HS-5 (cell line): ENCODE results near the gene DYTN.
"Not testable (repeated sequence)": the region's sequence is repeated elsewhere in the genome, so short reads cannot be mapped to it uniquely, and the experiment has no call there.

Experiments used
- DNase-seq: peaks from one replicate; pipeline ENCODE4 v3.0.0-alpha.2; 2012; ENCODE audit warnings: low read depth

The DYTN gene

GRCh38 chr2:206718296-206718695 is at the start of gene DYTN:
Gene DYTN (minus strand): TSS chr2:206718396. CDS start chr2:206718279, 117 bp downstream.
- no peak for DNase-seq

GRCh38 chr2:206766057-206766930 is 48.1 kb upstream of the DYTN start:
- no peak for DNase-seq

- peak; percentile 98 for DNase-seq
These were observed 47.3 kb upstream of the DYTN start, which contains the start of the genes FASTKD2 and MDH1B for GRCh38 chr2:206765242-206766056. Gene FASTKD2 (plus strand): TSS chr2:206765606. CDS start chr2:206766694, 1,088 bp downstream. Gene MDH1B (minus strand): TSS chr2:206765328. CDS start chr2:206765271, 57 bp downstream.

GRCh38 chr2:206764673-206765241 is 46.6 kb upstream of the DYTN start:
- DNase-seq = no peak

- no peak for DNase-seq
These were observed 38.6 kb upstream of the DYTN start for GRCh38 chr2:206756816-206757215.

- no peak for DNase-seq
These were observed 22.6 kb upstream of the DYTN start for GRCh38 chr2:206740800-206741199.

- DNase-seq = no peak
These were observed 21.1 kb upstream of the DYTN start for GRCh38 chr2:206739271-206739670.

GRCh38 chr2:206736935-206737334 is 18.7 kb upstream of the DYTN start:
- DNase-seq = no peak

- DNase-seq = no peak
These were observed 15.1 kb upstream of the DYTN start for GRCh38 chr2:206733341-206733740.

- no peak for DNase-seq
These were observed 10.3 kb upstream of the DYTN start for GRCh38 chr2:206728277-206729199.

GRCh38 chr2:206727287-206727686 is 9.1 kb upstream of the DYTN start:
- DNase-seq = no peak

- DNase-seq = no peak
These were observed 5.1 kb upstream of the DYTN start for GRCh38 chr2:206723288-206723687.

- no peak for DNase-seq
These were observed 3.2 kb upstream of the DYTN start for GRCh38 chr2:206721256-206721920.

GRCh38 chr2:206716623-206717022 is 1.6 kb downstream of the DYTN start:
- DNase-seq = no peak

GRCh38 chr2:206715183-206715582 is 3.0 kb downstream of the DYTN start:
- not testable (repeated sequence) for DNase-seq

GRCh38 chr2:206713746-206714145 is 4.5 kb downstream of the DYTN start:
- no peak for DNase-seq

- no peak for DNase-seq
These were observed 9.9 kb downstream of the DYTN start for GRCh38 chr2:206708286-206708685.

- DNase-seq = no peak
These were observed 11.0 kb downstream of the DYTN start for GRCh38 chr2:206707164-206707701.

GRCh38 chr2:206701952-206702605 is 16.1 kb downstream of the DYTN start:
- no peak for DNase-seq

- DNase-seq = no peak
These were observed 18.0 kb downstream of the DYTN start for GRCh38 chr2:206700156-206700555.
